HepG2 (cell line): ENCODE results near the gene GPR17. TPM values are rescaled to one million over a fixed set of nuclear protein-coding genes. Genes with fewer than 3 reads are reported as not detected.

Experiments
- CSRNP1 ChIP-seq: sonication (generic); formaldehyde crosslinking; IDR thresholded peaks from 2 replicates; pipeline ENCODE4 v1.8.1; 2023; ENCODE audit warnings: mild to moderate bottlenecking, missing genetic modification reagents
- HIVEP1 ChIP-seq: sonication (generic); formaldehyde crosslinking; IDR thresholded peaks from 2 replicates; pipeline ENCODE4 v1.4.0; 2020; ENCODE audit warnings: mild to moderate bottlenecking, missing genetic modification reagents
- KDM5B ChIP-seq: sonication (generic); formaldehyde crosslinking; IDR thresholded peaks from 2 replicates; pipeline ENCODE4 v1.4.0; 2020; ENCODE audit warnings: missing genetic modification reagents, mild to moderate bottlenecking, borderline replicate concordance
- MTF2 ChIP-seq: sonication (generic); formaldehyde crosslinking; IDR thresholded peaks from 2 replicates; pipeline ENCODE4 v1.5.0; 2020; ENCODE audit warnings: missing genetic modification reagents, borderline replicate concordance
- NR0B2 ChIP-seq: sonication (generic); formaldehyde crosslinking; IDR thresholded peaks from 2 replicates; pipeline ENCODE4 v1.4.0; 2020; ENCODE audit warnings: mild to moderate bottlenecking, missing genetic modification reagents
- SKI ChIP-seq: fragments of 450-650 bp; IDR thresholded peaks from one replicate; pipeline ENCODE4 v1.6.1; 2018; ENCODE audit warnings: mild to moderate bottlenecking; ENCODE audit not compliant: partially characterized antibody
- ZNF563 ChIP-seq: sonication (generic); formaldehyde crosslinking; IDR thresholded peaks from 2 replicates; pipeline ENCODE4 v1.8.0; 2022; ENCODE audit warnings: mild to moderate bottlenecking, moderate library complexity, missing genetic modification reagents
- ZNF576 ChIP-seq: sonication (generic); formaldehyde crosslinking; IDR thresholded peaks from 2 replicates; pipeline ENCODE4 v1.4.0; 2020; ENCODE audit warnings: mild to moderate bottlenecking, missing genetic modification reagents
- ZNF598 ChIP-seq: sonication (generic); formaldehyde crosslinking; IDR thresholded peaks from 2 replicates; pipeline ENCODE4 v1.5.1; 2020; ENCODE audit warnings: mild to moderate bottlenecking, missing genetic modification reagents, borderline replicate concordance
- ZNF646 ChIP-seq: sonication (generic); formaldehyde crosslinking; IDR thresholded peaks from 2 replicates; pipeline ENCODE4 v1.9.0; 2021; ENCODE audit warnings: mild to moderate bottlenecking, missing genetic modification reagents
- ZNF687 ChIP-seq: sonication (generic); formaldehyde crosslinking; IDR thresholded peaks from 2 replicates; pipeline ENCODE4 v1.5.1; 2020; ENCODE audit warnings: mild to moderate bottlenecking, missing genetic modification reagents, moderate library complexity
- ZSCAN21 ChIP-seq: sonication (generic); formaldehyde crosslinking; IDR thresholded peaks from 2 replicates; pipeline ENCODE4 v1.8.0; 2022; ENCODE audit warnings: mild to moderate bottlenecking, missing genetic modification reagents, moderate library complexity, borderline replicate concordance
- polyA plus RNA-seq, 8 experiments: library from polyadenylated mRNA; depleted of rRNA in 3 of 8; stranded (reverse) in 7 of 8; unstranded in 1 of 8; fragments of >200 nt; fragmentation: Illumina TruSeq in 4 of 8; extraction: Trizol in 4 of 8; gene quantifications; 2 replicates each; pipeline versions ENCODE4 v1.2.1 to v1.2.3, GENCODE V29; 2011 to 2016; ENCODE audit warnings: low read depth in 4 of 8, missing spikeins in 1 of 8, mixed read lengths in 1 of 8; ENCODE audit not compliant: insufficient read depth in 1 of 8
- total RNA-seq, 5 experiments: library from RNA; depleted of rRNA; stranded (reverse); fragments of >200 nt; fragmentation: Illumina TruSeq; extraction: Trizol; gene quantifications; 2 replicates each; pipeline ENCODE4 v1.2.3, GENCODE V29; 2016; ENCODE audit warnings: low read depth in 1 of 5

The GPR17 gene
- total and polyA plus RNA-seq, 2 of the 13 experiments (the other 11 are each of a cell fraction or from before 2014, with no cell fraction given): not detected

- 0 out of 2 replicates have a peak, but pooled peaks have one; percentile 62 for TF ChIP-seq CSRNP1 (CRISPR knock-in tag)
- peak; percentile 36; the same call in 1 of the 2 replicates for TF ChIP-seq KDM5B (CRISPR knock-in tag)
- TF ChIP-seq ZNF687 (CRISPR knock-in tag): peak; percentile 74
- 0 out of 2 replicates have a peak, but pooled peaks have one; percentile 25 for TF ChIP-seq ZSCAN21 (CRISPR knock-in tag)
- no peak for TF ChIP-seq SKI
- TF ChIP-seq HIVEP1 (CRISPR knock-in tag): peak; percentile 23; the same call in 1 of the 2 replicates
- TF ChIP-seq ZNF646 (CRISPR knock-in tag): 0 out of 2 replicates have a peak, but pooled peaks have one; percentile 20
- TF ChIP-seq NR0B2 (CRISPR knock-in tag): 0 out of 2 replicates have a peak, but pooled peaks have one; percentile 45
- TF ChIP-seq ZNF598 (CRISPR knock-in tag): 0 out of 2 replicates have a peak, but pooled peaks have one; percentile 76
- no peak for TF ChIP-seq MTF2 (CRISPR knock-in tag)
- 0 out of 2 replicates have a peak, but pooled peaks have one; percentile 65 for TF ChIP-seq ZNF576 (CRISPR knock-in tag)
- TF ChIP-seq ZNF563 (CRISPR knock-in tag): 0 out of 2 replicates have a peak, but pooled peaks have one; percentile 32
These were observed 6.1 kb downstream of the GPR17 start (continued) for GRCh38 chr2:127651971-127652550.
